ENCODE measurements around the gene IP6K2.

The IP6K2 gene

DNA sequence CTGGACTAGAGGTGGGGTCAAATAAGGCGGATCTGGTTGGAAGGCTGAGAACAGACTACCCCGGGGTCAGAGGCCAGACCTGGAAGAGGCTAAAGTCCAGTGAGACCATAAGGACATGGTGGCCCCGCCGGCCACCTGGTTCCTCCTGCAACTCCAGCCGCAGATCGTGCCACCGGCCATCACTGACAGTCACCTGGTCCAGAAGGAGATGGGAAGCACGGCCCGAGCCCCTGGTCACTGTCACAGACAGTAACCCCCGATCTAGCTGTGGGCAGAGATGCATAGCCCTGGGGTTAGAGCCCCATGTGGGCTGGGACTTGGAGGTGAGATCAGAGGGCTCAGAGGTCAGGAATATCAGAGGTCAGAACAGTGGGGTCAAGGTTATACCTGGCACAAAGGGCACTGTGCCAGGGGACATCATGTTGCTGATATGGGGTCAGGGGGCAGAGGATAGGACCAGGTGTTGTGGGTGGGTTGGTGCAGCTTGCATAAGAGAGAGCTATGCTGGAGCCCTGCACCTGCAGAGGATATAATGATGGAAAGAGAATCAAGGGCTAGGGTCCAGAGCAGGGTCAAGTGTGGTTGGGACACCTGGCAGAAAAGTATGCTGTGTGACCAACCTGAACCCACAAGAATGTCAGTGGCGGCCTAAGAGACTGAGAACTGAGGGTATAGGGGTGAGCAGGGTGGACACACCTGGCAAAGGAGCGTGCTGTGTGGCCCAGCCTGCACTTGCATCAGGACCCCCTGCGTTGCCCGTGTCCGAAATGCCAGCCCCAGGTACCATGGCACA lies 63.9 kb downstream of the IP6K2 start:
- intact Hi-C loops (cut with DNase I; ENCODE audit: low total_unique reads) = no loop called here

DNA sequence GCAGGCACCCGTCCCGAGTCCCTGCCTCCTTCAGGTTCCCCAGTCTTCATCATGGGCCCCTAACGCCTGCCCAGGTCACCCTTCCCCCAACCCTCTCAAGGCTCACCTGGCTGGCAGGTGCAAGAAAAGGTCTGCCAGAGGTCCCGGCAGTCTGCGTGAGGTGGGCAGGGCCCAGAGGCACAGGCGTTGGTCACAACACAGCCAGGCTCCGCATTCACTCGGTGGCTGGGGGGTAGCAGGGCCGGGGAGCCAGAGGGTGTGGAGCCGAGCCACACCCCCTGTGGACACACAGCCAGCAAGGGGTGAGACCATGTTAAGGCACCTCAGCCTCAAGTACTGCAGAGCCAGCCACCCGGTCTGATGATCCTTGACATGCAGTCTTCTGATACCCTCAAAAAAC lies 65.2 kb downstream of the IP6K2 start:
- H3K4me3 ChIP-seq = no peak overlapping the region
- no peak for DNase-seq
- no peaks in the 10 kb centered on the region for H3K9me3 ChIP-seq
- H3K4me1 ChIP-seq = peaks cover 0 to 16% (median 12%) of the 10 kb centered on the region in 4 donors
- intact Hi-C loops (cut with DNase I; ENCODE audit: low total_unique reads) = no loop called here
- H3K27ac ChIP-seq = no peak overlapping the region
- no peaks in the 10 kb centered on the region for H3K27me3 ChIP-seq
- no peaks in the 10 kb centered on the region for H3K36me3 ChIP-seq
- TF ChIP-seq, protein P1, sequence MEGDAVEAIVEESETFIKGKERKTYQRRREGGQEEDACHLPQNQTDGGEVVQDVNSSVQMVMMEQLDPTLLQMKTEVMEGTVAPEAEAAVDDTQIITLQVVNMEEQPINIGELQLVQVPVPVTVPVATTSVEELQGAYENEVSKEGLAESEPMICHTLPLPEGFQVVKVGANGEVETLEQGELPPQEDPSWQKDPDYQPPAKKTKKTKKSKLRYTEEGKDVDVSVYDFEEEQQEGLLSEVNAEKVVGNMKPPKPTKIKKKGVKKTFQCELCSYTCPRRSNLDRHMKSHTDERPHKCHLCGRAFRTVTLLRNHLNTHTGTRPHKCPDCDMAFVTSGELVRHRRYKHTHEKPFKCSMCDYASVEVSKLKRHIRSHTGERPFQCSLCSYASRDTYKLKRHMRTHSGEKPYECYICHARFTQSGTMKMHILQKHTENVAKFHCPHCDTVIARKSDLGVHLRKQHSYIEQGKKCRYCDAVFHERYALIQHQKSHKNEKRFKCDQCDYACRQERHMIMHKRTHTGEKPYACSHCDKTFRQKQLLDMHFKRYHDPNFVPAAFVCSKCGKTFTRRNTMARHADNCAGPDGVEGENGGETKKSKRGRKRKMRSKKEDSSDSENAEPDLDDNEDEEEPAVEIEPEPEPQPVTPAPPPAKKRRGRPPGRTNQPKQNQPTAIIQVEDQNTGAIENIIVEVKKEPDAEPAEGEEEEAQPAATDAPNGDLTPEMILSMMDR (IDR thresholded peaks at IDR 0.05) = no peak

More for the DNA sequence above, 63.9 kb downstream of the IP6K2 start:
- H3K9me3 ChIP-seq = no peaks in the 10 kb centered on the region
- H3K4me1 ChIP-seq = peaks cover 0 to 19% (median 14%) of the 10 kb centered on the region in 4 donors
- no peaks in the 10 kb centered on the region for H3K36me3 ChIP-seq
- no peak for DNase-seq
- no peaks in the 10 kb centered on the region for H3K27me3 ChIP-seq
- TF ChIP-seq, protein P1 (IDR thresholded peaks at IDR 0.05) = no peak
- no peak overlapping the region for H3K27ac ChIP-seq
- H3K4me3 ChIP-seq = no peak overlapping the region

GRCh38 chr3:48650723-48651122 lies 66.3 kb downstream of the IP6K2 start:
- Histone ChIP-seq H3K27ac (no peak overlapping the region), H3K9me3 (no peaks in the 10 kb centered on the region), H3K4me1 (peaks cover 0 to 5% (median 4%) of the 10 kb centered on the region in 4 donors), H3K4me3 (no peak overlapping the region), H3K27me3 (no peaks in the 10 kb centered on the region), H3K36me3 (no peaks in the 10 kb centered on the region)
- no peak for DNase-seq
- intact Hi-C loops (cut with DNase I; ENCODE audit: low total_unique reads) = no loop called here
- TF ChIP-seq, protein P1 (IDR thresholded peaks at IDR 0.05) = no peak

DNA sequence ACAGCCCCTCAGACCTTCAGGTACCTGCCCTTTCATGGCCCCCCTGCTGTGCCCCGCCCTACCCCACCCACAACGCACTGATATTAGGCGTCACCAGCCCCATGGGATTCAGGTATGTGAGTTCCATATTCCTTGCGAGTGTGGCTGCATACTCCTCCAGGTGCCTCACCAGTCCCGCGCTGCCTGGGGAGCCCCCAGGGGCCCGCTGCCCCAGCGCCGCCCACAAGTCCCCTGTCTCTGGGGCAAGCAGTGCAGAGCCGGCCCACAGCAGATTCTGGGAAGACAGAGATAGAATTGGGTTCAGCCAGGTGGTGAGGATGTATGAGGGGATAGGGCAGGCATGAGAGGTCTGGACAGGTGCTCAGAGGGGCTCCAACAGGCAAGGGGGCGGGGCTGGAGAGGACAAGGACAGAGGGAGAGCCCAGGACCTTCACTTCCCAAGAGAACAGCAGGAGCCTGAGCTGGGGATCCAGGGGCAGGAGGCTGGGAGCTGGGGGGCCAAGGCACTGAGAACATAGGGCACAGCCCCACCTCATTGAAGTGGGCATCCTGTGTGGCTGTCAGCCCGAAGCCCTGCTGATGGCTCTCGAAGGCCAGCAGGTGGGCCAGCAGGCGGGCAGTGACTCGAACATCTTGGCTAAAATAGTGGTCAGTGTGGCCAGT lies 68.7 kb downstream of the IP6K2 start:
- Histone ChIP-seq H3K9me3 (no peaks in the 10 kb centered on the region), H3K27me3 (no peaks in the 10 kb centered on the region), H3K4me1 (no peaks in the 10 kb centered on the region), H3K36me3 (no peaks in the 10 kb centered on the region), H3K4me3 (no peak overlapping the region), H3K27ac (no peak overlapping the region)
- TF ChIP-seq, protein P1 (IDR thresholded peaks at IDR 0.05) = no peak
- DNase-seq = no peak
- intact Hi-C loops (cut with DNase I; ENCODE audit: low total_unique reads) = no loop called here

DNA sequence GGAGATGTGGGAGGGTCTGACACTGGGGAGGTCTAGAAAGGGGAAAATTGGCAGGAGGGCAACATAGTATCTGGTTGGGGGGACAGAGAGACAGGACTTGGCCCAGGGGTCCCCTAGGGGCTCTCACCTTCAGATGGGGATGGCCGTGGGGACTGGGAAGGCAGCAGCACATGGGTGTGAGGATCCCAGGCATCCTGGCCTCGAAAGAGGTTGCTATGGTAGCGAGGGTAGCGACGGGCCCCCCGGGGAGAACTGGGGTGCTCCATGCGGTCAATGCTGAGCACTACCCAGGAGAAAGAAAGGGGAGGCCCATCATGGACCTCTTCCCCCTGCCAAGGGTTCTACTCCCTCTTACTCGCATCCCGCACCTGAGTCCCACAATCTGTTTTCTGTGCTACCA lies 69.3 kb downstream of the IP6K2 start:
- H3K4me3 ChIP-seq = no peak overlapping the region
- H3K9me3 ChIP-seq = no peaks in the 10 kb centered on the region
- TF ChIP-seq, protein P1 (IDR thresholded peaks at IDR 0.05) = no peak
- no peaks in the 10 kb centered on the region for H3K27me3 ChIP-seq
- H3K27ac ChIP-seq = no peak overlapping the region
- H3K36me3 ChIP-seq = peaks cover 0 to 3% (median 0%) of the 10 kb centered on the region in 3 donors
- no peak for DNase-seq
- intact Hi-C loops (cut with DNase I; ENCODE audit: low total_unique reads) = no loop called here
- H3K4me1 ChIP-seq = no peaks in the 10 kb centered on the region

Data from tibial artery (tissue), 4 donors.